NB4 (cell line): ENCODE results near the gene GNPTAB.

ENCODE experiments used
- CTCF ChIP-seq: IDR thresholded peaks from one replicate; pipeline ENCODE4 v1.5.1; 2012; ENCODE audit warnings: low read depth, low read length
- POLR2A ChIP-seq: IDR thresholded peaks from 2 replicates; pipeline ENCODE4 v1.6.1; 2011; ENCODE audit warnings: mild to moderate bottlenecking; ENCODE audit not compliant: insufficient read length; ENCODE audit errors: extremely low read depth

GRCh38 chr12:101855364-101855884 is 24.7 kb upstream of the GNPTAB start:
- TF ChIP-seq CTCF (no peak), POLR2A (no peak)
